Measurements from ENCODE around the gene DSCAM. TPM values are rescaled to one million over a fixed set of nuclear protein-coding genes. Genes with fewer than 3 reads are reported as not detected.

Gene DSCAM
- total RNA-seq, 2 donors from 2014 or later, result 18.5 to 25.5 TPM

GRCh38 chr21:40871099-40871498, 24.1 kb upstream of the DSCAM start:
- H3K27ac Mint-ChIP-seq, result no peak overlapping the region
- H3K4me3 Mint-ChIP-seq, result no peak overlapping the region
- no peak overlapping the region for H3K27ac ChIP-seq (ENCODE audit: low read depth, low read length)
- peaks cover 7% of the 10 kb centered on the region for H3K4me1 Mint-ChIP-seq
- no peak for DNase-seq
- no peaks in the 10 kb centered on the region for H3K4me1 ChIP-seq (ENCODE audit: control insufficient read depth, insufficient read depth, low read length)
- peaks cover 11% of the 10 kb centered on the region for H3K9me3 ChIP-seq (ENCODE audit: control insufficient read depth, low read length)
- H3K27me3 ChIP-seq (ENCODE audit: control insufficient read depth, insufficient read depth, low read length, poor library complexity, severe bottlenecking), result peaks cover 3% of the 10 kb centered on the region
- no peak overlapping the region for H3K9ac ChIP-seq (ENCODE audit: extremely low read depth, low read length, poor library complexity, severe bottlenecking)
- H3K4me3 ChIP-seq (ENCODE audit: low read length), result no peak overlapping the region
- WGBS, 2 experiments (ENCODE audit: insufficient coverage in 1 of 2, insufficient read length in 1 of 2), result 100% methylated on average over 1 of the region's 1 CpG; no CpG with 5 or more reads in 1 of the 2 experiments
- no peaks in the 10 kb centered on the region for H3K9me3 Mint-ChIP-seq
- H3K36me3 ChIP-seq (ENCODE audit: control insufficient read depth, insufficient read depth, low read length), result no peaks in the 10 kb centered on the region
- peaks cover 5% of the 10 kb centered on the region for H3K27me3 Mint-ChIP-seq (ENCODE audit: insufficient read depth)
- H3K36me3 Mint-ChIP-seq (ENCODE audit: low read depth), result no peaks in the 10 kb centered on the region
- no peak for TF ChIP-seq CTCF (conservative IDR thresholded peaks at IDR 0.05)

GRCh38 chr21:40863839-40864238, 16.9 kb upstream of the DSCAM start:
- TF ChIP-seq CTCF (conservative IDR thresholded peaks at IDR 0.05), result no peak
- H3K9ac ChIP-seq (ENCODE audit: extremely low read depth, low read length, poor library complexity, severe bottlenecking), result no peak overlapping the region
- H3K4me3 Mint-ChIP-seq, result no peak overlapping the region
- H3K4me3 ChIP-seq (ENCODE audit: low read length), result no peak overlapping the region
- no peaks in the 10 kb centered on the region for H3K9me3 Mint-ChIP-seq
- H3K9me3 ChIP-seq (ENCODE audit: control insufficient read depth, low read length), result no peaks in the 10 kb centered on the region
- H3K36me3 Mint-ChIP-seq (ENCODE audit: low read depth), result no peaks in the 10 kb centered on the region
- H3K4me1 Mint-ChIP-seq, result peaks cover 8% of the 10 kb centered on the region
- no peaks in the 10 kb centered on the region for H3K36me3 ChIP-seq (ENCODE audit: control insufficient read depth, insufficient read depth, low read length)
- H3K27ac Mint-ChIP-seq, result no peak overlapping the region
- peaks cover 8% of the 10 kb centered on the region for H3K27me3 Mint-ChIP-seq (ENCODE audit: insufficient read depth)
- no peaks in the 10 kb centered on the region for H3K4me1 ChIP-seq (ENCODE audit: control insufficient read depth, insufficient read depth, low read length)
- WGBS, 2 experiments (ENCODE audit: insufficient coverage in 1 of 2, insufficient read length in 1 of 2), result 92 to 97% methylated on average over 3 to 4 of the region's 4 CpGs
- no peak overlapping the region for H3K27ac ChIP-seq (ENCODE audit: low read depth, low read length)
- no peaks in the 10 kb centered on the region for H3K27me3 ChIP-seq (ENCODE audit: control insufficient read depth, insufficient read depth, low read length, poor library complexity, severe bottlenecking)
- DNase-seq, result no peak

- Histone ChIP-seq H3K9me3 (ENCODE audit: control insufficient read depth, low read length) (peaks cover 6% of the 10 kb centered on the region), H3K36me3 (ENCODE audit: control insufficient read depth, insufficient read depth, low read length) (no peaks in the 10 kb centered on the region), H3K4me1 (ENCODE audit: control insufficient read depth, insufficient read depth, low read length) (no peaks in the 10 kb centered on the region), H3K27ac (ENCODE audit: low read depth, low read length) (no peak overlapping the region), H3K27me3 (ENCODE audit: control insufficient read depth, insufficient read depth, low read length, poor library complexity, severe bottlenecking) (no peaks in the 10 kb centered on the region), H3K9ac (ENCODE audit: extremely low read depth, low read length, poor library complexity, severe bottlenecking) (no peak overlapping the region), H3K4me3 (ENCODE audit: low read length) (no peak overlapping the region)
- no peaks in the 10 kb centered on the region for H3K9me3 Mint-ChIP-seq
- no peak for DNase-seq
- no peaks in the 10 kb centered on the region for H3K36me3 Mint-ChIP-seq (ENCODE audit: low read depth)
- H3K4me1 Mint-ChIP-seq, result no peaks in the 10 kb centered on the region
- H3K27me3 Mint-ChIP-seq (ENCODE audit: insufficient read depth), result peaks cover 7% of the 10 kb centered on the region
- no peak for TF ChIP-seq CTCF (conservative IDR thresholded peaks at IDR 0.05)
- no peak overlapping the region for H3K4me3 Mint-ChIP-seq
- no peak overlapping the region for H3K27ac Mint-ChIP-seq
Observed at GRCh38 chr21:40858517-40858916, 11.6 kb upstream of the DSCAM start.

Measured in endodermal cell (in vitro differentiated cells).